ENCODE results near the gene FAM163B. TPM values are rescaled to one million over a fixed set of nuclear protein-coding genes. Genes with fewer than 3 reads are reported as not detected.

FAM163B gene
- total RNA-seq, 1 experiment from 2014 or later = not detected

DNA sequence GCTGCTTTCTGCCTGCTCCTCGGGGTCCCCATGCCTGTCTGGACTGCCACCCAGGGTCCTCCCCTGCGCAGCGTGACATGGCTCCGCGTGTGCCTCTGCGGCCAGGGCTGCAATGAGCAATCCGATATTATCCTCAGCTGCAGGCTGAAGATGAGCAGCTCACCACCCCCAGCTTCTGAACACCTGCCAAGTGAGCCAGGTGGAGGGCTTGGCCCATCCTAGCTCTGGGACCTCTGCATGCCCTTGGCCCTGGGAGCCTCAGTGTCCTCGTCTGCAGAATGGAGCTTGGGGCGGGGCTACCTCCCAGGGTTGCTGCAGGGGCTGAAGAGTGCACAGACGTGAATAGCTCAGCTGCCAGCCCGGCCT is 80.3 kb downstream of the FAM163B start:
- no peaks in the 10 kb centered on the region for H3K36me3 Mint-ChIP-seq (ENCODE audit: insufficient read depth, unreplicated experiment)
- H3K27ac Mint-ChIP-seq (ENCODE audit: low read depth, unreplicated experiment) = no peak overlapping the region
- H3K4me1 Mint-ChIP-seq (ENCODE audit: insufficient read depth, unreplicated experiment) = no peaks in the 10 kb centered on the region
- no peak overlapping the region for H3K4me3 Mint-ChIP-seq (ENCODE audit: unreplicated experiment)
- no peak for DNase-seq (ENCODE audit: unreplicated experiment)
- intact Hi-C loops (cut with micrococcal nuclease) = no loop called here
- H3K9me3 Mint-ChIP-seq (ENCODE audit: unreplicated experiment) = no peaks in the 10 kb centered on the region
- ChIA-PET POLR2A (no interaction called here), CTCF (no interaction called here)
- no TSS peak for BruUV-seq (replicated peaks)
- peaks cover 80% of the 10 kb centered on the region for H3K27me3 Mint-ChIP-seq (ENCODE audit: insufficient read depth, unreplicated experiment)
- TF ChIP-seq, protein P1, sequence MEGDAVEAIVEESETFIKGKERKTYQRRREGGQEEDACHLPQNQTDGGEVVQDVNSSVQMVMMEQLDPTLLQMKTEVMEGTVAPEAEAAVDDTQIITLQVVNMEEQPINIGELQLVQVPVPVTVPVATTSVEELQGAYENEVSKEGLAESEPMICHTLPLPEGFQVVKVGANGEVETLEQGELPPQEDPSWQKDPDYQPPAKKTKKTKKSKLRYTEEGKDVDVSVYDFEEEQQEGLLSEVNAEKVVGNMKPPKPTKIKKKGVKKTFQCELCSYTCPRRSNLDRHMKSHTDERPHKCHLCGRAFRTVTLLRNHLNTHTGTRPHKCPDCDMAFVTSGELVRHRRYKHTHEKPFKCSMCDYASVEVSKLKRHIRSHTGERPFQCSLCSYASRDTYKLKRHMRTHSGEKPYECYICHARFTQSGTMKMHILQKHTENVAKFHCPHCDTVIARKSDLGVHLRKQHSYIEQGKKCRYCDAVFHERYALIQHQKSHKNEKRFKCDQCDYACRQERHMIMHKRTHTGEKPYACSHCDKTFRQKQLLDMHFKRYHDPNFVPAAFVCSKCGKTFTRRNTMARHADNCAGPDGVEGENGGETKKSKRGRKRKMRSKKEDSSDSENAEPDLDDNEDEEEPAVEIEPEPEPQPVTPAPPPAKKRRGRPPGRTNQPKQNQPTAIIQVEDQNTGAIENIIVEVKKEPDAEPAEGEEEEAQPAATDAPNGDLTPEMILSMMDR (IDR thresholded peaks at IDR 0.05; ENCODE audit: unreplicated experiment) = no peak

DNA sequence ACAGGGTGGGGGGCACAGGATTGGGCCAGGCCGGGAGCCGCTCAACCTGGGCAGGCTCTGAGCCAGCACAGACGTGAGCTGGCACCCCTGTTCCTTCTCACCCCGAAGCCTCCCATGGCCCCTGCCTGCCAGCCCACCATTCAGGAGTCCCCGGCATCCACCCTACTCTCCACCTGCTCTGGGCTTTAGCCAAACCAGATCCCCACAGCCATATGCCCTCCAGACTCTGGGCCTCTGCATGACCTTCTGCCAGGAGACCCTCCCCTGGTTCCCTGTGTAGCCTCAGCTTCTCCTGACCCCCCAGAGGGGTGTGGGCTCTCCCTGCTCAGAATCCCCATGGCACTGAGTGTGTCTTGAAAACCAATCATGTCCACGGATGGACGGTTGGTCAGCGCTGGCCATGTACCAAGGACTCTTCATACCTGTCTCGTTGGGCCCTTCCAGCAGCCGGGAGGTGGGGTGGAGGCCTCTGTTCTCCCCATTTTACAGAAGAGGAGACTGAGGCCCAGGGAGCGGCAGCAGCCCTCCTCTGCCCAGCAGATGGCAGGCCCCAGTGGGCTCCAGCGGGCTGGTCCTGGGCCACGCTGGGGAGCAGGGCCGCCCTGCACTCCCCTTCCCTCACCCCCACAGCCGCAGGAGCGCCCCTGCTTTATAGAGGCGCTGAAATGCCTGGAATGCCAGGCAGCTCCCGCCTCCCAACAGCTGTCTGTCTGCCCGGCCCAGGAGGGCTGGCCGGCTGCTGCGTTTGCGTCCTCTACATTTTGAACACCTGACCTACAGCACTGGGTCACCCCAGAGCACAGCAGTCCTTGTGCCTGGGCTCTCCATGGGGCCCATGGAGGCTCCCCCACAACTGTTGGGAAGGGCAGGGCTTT is 81.0 kb downstream of the FAM163B start:
- DNase-seq (ENCODE audit: unreplicated experiment) = no peak
- Mint-ChIP-seq H3K4me3 (ENCODE audit: unreplicated experiment) (no peak overlapping the region), H3K27me3 (ENCODE audit: insufficient read depth, unreplicated experiment) (peaks cover 80% of the 10 kb centered on the region), H3K27ac (ENCODE audit: low read depth, unreplicated experiment) (no peak overlapping the region), H3K36me3 (ENCODE audit: insufficient read depth, unreplicated experiment) (no peaks in the 10 kb centered on the region), H3K4me1 (ENCODE audit: insufficient read depth, unreplicated experiment) (no peaks in the 10 kb centered on the region), H3K9me3 (ENCODE audit: unreplicated experiment) (no peaks in the 10 kb centered on the region)
- intact Hi-C loops (cut with micrococcal nuclease) = no loop called here
- CTCF ChIA-PET = interaction anchor here (0.5 to 0.6 kb wide), 2 partner anchors 94 to 152 kb away, joined by 3 read pairs; no protein-coding TSS in a partner anchor
- POLR2A ChIA-PET = no interaction called here
- no TSS peak for BruUV-seq (replicated peaks)
- TF ChIP-seq, protein P1 (IDR thresholded peaks at IDR 0.05; ENCODE audit: unreplicated experiment) = no peak

DNA sequence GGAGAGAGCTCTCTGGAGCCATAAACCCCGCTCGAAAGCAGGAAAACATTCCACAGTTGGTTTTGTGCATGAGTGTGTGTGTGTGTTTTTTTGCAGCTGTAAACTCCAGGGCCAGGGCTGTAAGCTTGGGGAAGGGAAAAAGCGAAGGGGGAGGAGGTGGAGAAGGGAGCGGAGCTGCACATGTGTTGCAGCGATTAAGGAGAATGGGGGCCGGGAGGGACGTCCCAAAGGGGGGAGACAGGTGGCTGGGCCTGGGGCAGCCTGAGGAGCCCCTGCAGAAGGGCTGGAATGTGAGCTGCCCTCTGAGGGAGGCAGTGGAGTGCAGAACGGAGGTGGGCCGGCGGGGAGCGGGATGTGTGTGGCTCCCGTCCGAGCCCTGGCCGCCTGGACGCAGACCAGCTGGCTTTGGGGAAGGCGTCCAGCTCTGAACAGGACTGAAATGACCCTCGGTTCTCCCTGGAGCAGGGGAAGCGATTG is 81.7 kb downstream of the FAM163B start:
- ChIA-PET POLR2A (no interaction called here), CTCF (interaction anchor here (0.6 to 0.7 kb wide), 3 partner anchors 9 to 196 kb away, joined by 3 to 6 read pairs (median 4); no protein-coding TSS in a partner anchor)
- no TSS peak for BruUV-seq (replicated peaks)
- H3K4me1 Mint-ChIP-seq (ENCODE audit: insufficient read depth, unreplicated experiment) = no peaks in the 10 kb centered on the region
- peaks cover 79% of the 10 kb centered on the region for H3K27me3 Mint-ChIP-seq (ENCODE audit: insufficient read depth, unreplicated experiment)
- H3K9me3 Mint-ChIP-seq (ENCODE audit: unreplicated experiment) = no peaks in the 10 kb centered on the region
- no peak overlapping the region for H3K27ac Mint-ChIP-seq (ENCODE audit: low read depth, unreplicated experiment)
- intact Hi-C loops (cut with micrococcal nuclease) = no loop called here
- TF ChIP-seq, protein P1 (IDR thresholded peaks at IDR 0.05; ENCODE audit: unreplicated experiment) = no peak
- no peak overlapping the region for H3K4me3 Mint-ChIP-seq (ENCODE audit: unreplicated experiment)
- no peaks in the 10 kb centered on the region for H3K36me3 Mint-ChIP-seq (ENCODE audit: insufficient read depth, unreplicated experiment)
- DNase-seq (ENCODE audit: unreplicated experiment) = no peak

Other genes starting within 250 kb of the FAM163B start
- 198 and 226 TPM in 2 replicates for gene SURF4, start 233.3 kb downstream of the FAM163B start, total RNA-seq (2022)
- gene STKLD1, start 233.0 kb downstream of the FAM163B start, total RNA-seq (2022) = 1.3 TPM in 2 replicates
- 26.0 and 38.1 TPM in 2 replicates for gene REXO4, start 191.4 kb downstream of the FAM163B start, total RNA-seq (2022)
- 4.1 and 6.1 TPM in 2 replicates for gene ADAMTS13, start 187.0 kb downstream of the FAM163B start, total RNA-seq (2022)
- 1.5 and 3.4 TPM in 2 replicates for gene CACFD1, start 149.4 kb downstream of the FAM163B start, total RNA-seq (2022)
- gene SLC2A6, start 130.3 kb downstream of the FAM163B start, total RNA-seq (2022) = 0.32 and 0.42 TPM in 2 replicates
- gene MYMK, start 84.4 kb downstream of the FAM163B start, total RNA-seq (2022) = not detected in 2 replicates
- gene ADAMTSL2, start 74.7 kb downstream of the FAM163B start, total RNA-seq (2022) = not detected in 2 replicates
- not detected in 2 replicates for gene DBH, start 27.0 kb upstream of the FAM163B start, total RNA-seq (2022)
- not detected in 2 replicates for gene SARDH, start 129.0 kb upstream of the FAM163B start, total RNA-seq (2022)